ENCODE results near the gene DDIT4L.
A peak's percentile ranks its signal among the peaks of the same experiment; 100 is the strongest.

The DDIT4L gene

GRCh38 chr4:100189820-100190642 is at the start of gene DDIT4L:
Gene DDIT4L (minus strand): TSS chr4:100190468. CDS start chr4:100189983, 485 bp downstream.
- TF ChIP-seq CTCF (IDR thresholded peaks at IDR 0.05; ENCODE audit: borderline replicate concordance, control extremely low read depth, extremely low read depth, insufficient read depth, missing control alignments): no peak
- in situ Hi-C loops (cut with MboI; ENCODE audit: low sequenced_read_pairs, unreplicated experiment): no loop called here
- DNase-seq (ENCODE audit: low spot score): peak; percentile 40

DNA sequence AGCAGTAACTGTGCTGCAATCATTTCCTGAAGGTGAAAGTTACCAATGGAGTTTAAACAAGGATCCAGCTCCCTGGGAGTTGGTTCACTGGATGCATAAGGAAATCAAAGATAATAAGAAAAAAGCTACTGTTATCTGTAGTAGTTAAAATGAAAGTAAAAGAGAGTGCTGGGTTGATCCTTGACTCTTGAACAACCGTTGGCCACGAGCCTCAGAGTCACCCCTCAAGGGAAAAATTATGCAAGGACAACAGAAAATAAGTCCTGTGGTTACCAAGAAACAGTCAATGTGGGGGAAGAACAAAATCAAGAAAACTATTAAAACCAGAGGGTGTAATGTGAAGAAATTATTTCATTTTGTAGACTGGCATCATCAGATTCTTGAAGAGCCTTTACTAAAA is 49.7 kb upstream of the DDIT4L start:
- TF ChIP-seq CTCF (IDR thresholded peaks at IDR 0.05; ENCODE audit: borderline replicate concordance, control extremely low read depth, extremely low read depth, insufficient read depth, missing control alignments): no peak
- in situ Hi-C loops (cut with MboI; ENCODE audit: low sequenced_read_pairs, unreplicated experiment): no loop called here
- DNase-seq (ENCODE audit: low spot score): no peak

DNA sequence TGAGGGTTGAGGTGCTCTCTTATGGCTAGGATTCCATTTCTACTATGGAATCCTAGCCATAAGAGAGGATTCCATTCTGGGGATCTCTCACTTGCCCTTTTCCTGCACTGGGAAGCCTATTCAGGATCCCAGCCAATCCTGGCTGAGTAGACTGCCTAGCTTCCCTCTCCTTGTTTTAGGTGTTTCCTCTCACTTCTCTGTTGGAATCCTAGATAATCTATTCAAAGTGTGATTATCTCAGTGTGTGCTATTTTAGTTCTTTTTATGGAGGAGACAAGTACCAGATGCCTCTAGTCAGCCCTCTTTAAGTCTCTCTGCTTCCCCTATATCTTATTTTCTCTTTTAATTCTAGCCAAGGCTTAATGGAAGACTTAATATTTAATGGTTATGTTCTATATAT is 34.5 kb upstream of the DDIT4L start:
- TF ChIP-seq CTCF (IDR thresholded peaks at IDR 0.05; ENCODE audit: borderline replicate concordance, control extremely low read depth, extremely low read depth, insufficient read depth, missing control alignments): no peak
- in situ Hi-C loops (cut with MboI; ENCODE audit: low sequenced_read_pairs, unreplicated experiment): no loop called here
- DNase-seq (ENCODE audit: low spot score): no peak

DNA sequence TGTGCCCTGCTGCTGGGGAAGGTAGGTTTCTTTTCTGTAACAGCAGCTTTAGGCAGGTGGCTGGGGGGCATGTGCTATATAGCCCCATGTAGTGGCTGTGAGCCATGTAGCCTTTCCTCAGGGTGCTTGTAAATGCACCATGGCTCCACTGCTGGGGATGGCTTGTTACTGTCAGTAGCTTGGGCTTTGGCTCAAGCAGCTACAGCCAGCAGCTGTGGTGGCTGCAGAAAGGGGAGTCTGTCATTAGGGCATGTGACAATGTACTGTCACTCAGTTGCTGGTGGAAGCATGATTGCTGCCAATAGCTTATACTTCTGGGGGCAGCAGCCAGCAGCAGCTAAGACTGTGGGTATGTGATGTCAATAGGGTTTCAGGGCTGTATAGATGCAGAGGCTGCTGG is 33.9 kb upstream of the DDIT4L start:
- no peak for DNase-seq (ENCODE audit: low spot score)
- in situ Hi-C loops (cut with MboI; ENCODE audit: low sequenced_read_pairs, unreplicated experiment): no loop called here
- TF ChIP-seq CTCF (IDR thresholded peaks at IDR 0.05; ENCODE audit: borderline replicate concordance, control extremely low read depth, extremely low read depth, insufficient read depth, missing control alignments): no peak

DNA sequence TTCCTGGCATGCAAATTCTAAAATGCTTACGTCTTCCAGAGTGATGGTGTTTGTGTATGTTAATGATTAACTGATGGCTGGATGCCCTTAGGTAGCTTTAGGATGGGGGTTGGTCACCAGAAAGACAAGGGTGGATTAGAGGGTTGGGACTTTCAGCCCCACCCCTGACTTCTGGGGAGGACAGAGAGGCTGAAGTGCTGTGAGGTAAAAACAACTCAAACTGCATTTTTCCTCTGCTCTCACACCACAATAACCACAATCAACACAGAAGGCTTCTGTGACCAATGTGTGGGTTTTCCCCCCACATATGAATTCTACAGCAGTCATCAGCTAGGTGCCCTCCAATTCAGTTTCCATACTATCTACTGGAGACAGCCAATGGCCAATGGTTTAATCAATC is 18.7 kb upstream of the DDIT4L start:
- TF ChIP-seq CTCF (IDR thresholded peaks at IDR 0.05; ENCODE audit: borderline replicate concordance, control extremely low read depth, extremely low read depth, insufficient read depth, missing control alignments): no peak
- DNase-seq (ENCODE audit: low spot score): no peak
- in situ Hi-C loops (cut with MboI; ENCODE audit: low sequenced_read_pairs, unreplicated experiment): no loop called here

DNA sequence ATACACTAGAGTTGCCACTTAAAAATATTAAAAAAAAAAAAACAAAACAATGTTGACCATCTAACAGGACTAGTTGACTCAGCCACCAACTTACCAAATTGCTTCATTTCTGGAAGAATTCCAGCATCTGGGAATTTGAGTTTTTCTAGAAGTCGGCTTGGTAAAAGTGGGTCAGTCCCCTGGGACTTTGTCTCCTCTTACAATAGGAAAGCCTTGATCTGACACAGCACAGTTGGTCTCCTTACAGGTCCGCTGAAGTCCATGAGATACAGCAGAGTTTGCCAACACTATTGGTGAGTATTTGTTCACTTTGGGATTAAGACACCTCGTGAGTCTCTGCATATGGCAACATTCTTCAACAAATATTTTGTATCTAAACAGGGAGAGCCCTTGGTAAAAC is 18.2 kb upstream of the DDIT4L start:
- DNase-seq (ENCODE audit: low spot score): no peak
- no peak for TF ChIP-seq CTCF (IDR thresholded peaks at IDR 0.05; ENCODE audit: borderline replicate concordance, control extremely low read depth, extremely low read depth, insufficient read depth, missing control alignments)
- in situ Hi-C loops (cut with MboI; ENCODE audit: low sequenced_read_pairs, unreplicated experiment): no loop called here
